Esophagus (tissue), 2 donors: ENCODE data around the gene NR4A1. TPM values are rescaled to one million over a fixed set of nuclear protein-coding genes. Genes with fewer than 3 reads are reported as not detected.

Experiments
- H3K27ac ChIP-seq, 2 donors: one replicate each; pipeline ENCODE4 v1.5.1; 2013; ENCODE audit warnings: low read depth in 2 of 2, mild to moderate bottlenecking in 2 of 2, inconsistent platforms in 1 of 2, low read length in 1 of 2, moderate library complexity in 1 of 2
- H3K27me3 ChIP-seq, 2 donors: one replicate each; pipeline ENCODE4 v1.6.1; 2013; ENCODE audit warnings: low read length in 2 of 2, control low read depth in 1 of 2, mild to moderate bottlenecking in 1 of 2; ENCODE audit not compliant: insufficient read depth in 2 of 2, control insufficient read depth in 1 of 2
- H3K36me3 ChIP-seq, 2 donors: one replicate each; pipeline ENCODE4 v1.6.1; 2013; ENCODE audit warnings: low read length in 1 of 2; ENCODE audit not compliant: control insufficient read depth in 2 of 2, insufficient read depth in 2 of 2
- H3K4me1 ChIP-seq, 2 donors: one replicate each; pipeline ENCODE4 v1.6.1; 2013; ENCODE audit warnings: low read length in 1 of 2; ENCODE audit not compliant: control insufficient read depth in 2 of 2, insufficient read depth in 2 of 2
- H3K4me3 ChIP-seq, 2 donors: one replicate each; pipeline ENCODE4 v1.5.1; 2013; ENCODE audit warnings: low read length in 2 of 2, mild to moderate bottlenecking in 2 of 2, low read depth in 1 of 2, moderate library complexity in 1 of 2
- H3K9me3 ChIP-seq, 2 donors: one replicate each; pipeline ENCODE4 v1.6.1; 2013; ENCODE audit warnings: mild to moderate bottlenecking in 2 of 2, low read depth in 1 of 2, low read length in 1 of 2, moderate library complexity in 1 of 2; ENCODE audit not compliant: control insufficient read depth in 2 of 2, insufficient read depth in 1 of 2
- WGBS, 2 donors: extraction: QIAGEN DNeasy Blood & Tissue Kit; methylation state at CpG; one replicate each; pipeline ENCODE4 v1.1.7; 2013; 5-methylcytosine and 5-hydroxymethylcytosine counted together
- polyA plus RNA-seq, 2 donors: library from polyadenylated mRNA; stranded (reverse); fragments of 200-250 nt; gene quantifications; one replicate each; pipeline ENCODE4 v1.2.3, GENCODE V29; 2013
- donor health status: healthy with polysubstance abuse.
- donor health status: Bipolar disorder and iron deficiency.

NR4A1 gene
- polyA plus RNA-seq, 2 donors, result 6.3 to 10.6 TPM

DNA sequence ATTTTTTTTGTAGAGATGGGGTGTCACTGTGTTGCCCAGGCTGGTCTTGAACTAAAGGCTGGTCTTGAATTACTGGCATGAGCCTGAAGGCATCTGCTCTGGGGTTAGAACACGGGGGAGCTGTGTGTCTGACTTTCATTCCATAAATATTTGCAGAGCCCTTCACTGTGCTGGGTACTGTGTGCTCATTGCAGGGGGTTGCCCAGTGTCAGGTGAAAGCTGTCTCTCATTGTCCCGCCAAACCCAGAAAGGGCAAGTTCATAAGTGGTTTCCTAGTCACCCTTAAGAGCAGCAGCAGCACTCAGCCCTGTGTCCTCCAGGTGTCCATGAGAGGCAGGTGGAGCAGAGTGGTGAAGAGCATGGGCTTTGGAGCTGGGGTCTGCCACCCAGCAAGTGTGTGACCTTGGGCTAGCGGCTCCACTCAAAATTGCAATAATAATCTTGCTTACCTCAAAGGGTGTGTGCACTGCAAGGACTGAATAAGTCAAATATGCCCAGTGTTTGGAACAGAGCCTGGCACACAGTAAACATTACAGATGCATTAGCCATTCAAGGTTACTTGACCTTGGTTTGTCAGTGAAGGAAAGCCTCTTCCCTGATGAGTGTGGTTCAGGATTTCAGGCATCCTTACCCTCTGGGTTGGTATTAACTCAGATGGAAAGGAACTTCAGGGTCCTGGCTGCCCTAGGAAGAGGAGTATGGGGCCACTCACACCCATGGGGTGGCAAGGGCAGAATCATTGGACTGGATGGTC, 23.9 kb downstream of the NR4A1 start:
- 66 to 80% methylated on average over 3 of the region's 3 CpGs for WGBS, 2 donors
- Histone ChIP-seq H3K9me3 (no peaks in the 10 kb centered on the region), H3K27ac (no peak overlapping the region), H3K27me3 (no peaks in the 10 kb centered on the region), H3K4me1 (peaks cover 0 to 8% of the 10 kb centered on the region in 2 donors), H3K36me3 (peaks cover 4 to 43% of the 10 kb centered on the region in 2 donors), H3K4me3 (no peak overlapping the region)

DNA sequence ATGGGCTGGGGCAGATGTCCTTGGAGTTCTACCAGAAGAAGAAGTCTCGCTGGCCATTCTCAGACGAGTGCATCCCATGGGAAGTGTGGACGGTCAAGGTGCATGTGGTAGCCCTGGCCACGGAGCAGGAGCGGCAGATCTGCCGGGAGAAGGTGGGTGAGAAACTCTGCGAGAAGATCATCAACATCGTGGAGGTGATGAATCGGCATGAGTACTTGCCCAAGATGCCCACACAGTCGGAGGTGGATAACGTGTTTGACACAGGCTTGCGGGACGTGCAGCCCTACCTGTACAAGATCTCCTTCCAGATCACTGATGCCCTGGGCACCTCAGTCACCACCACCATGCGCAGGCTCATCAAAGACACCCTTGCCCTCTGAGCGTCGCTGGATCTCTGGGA, 25.6 kb downstream of the NR4A1 start:
- H3K4me3 ChIP-seq, result no peak overlapping the region
- peaks cover 0 to 4% of the 10 kb centered on the region in 2 donors for H3K4me1 ChIP-seq
- WGBS, 2 donors, result 92 to 96% methylated on average over 16 of the region's 16 CpGs
- peaks cover 4 to 43% of the 10 kb centered on the region in 2 donors for H3K36me3 ChIP-seq
- H3K27me3 ChIP-seq, result no peaks in the 10 kb centered on the region
- H3K27ac ChIP-seq, result no peak overlapping the region
- H3K9me3 ChIP-seq, result no peaks in the 10 kb centered on the region

GRCh38 chr12:52078276-52078675, 27.0 kb downstream of the NR4A1 start:
- Histone ChIP-seq H3K27ac (no peak overlapping the region), H3K4me1 (peaks cover 0 to 4% of the 10 kb centered on the region in 2 donors), H3K27me3 (no peaks in the 10 kb centered on the region), H3K36me3 (peaks cover 4 to 42% of the 10 kb centered on the region in 2 donors), H3K9me3 (no peaks in the 10 kb centered on the region), H3K4me3 (no peak overlapping the region)
- 86 to 95% methylated on average over 3 of the region's 3 CpGs for whole genome bisulfite sequencing, 2 donors

DNA sequence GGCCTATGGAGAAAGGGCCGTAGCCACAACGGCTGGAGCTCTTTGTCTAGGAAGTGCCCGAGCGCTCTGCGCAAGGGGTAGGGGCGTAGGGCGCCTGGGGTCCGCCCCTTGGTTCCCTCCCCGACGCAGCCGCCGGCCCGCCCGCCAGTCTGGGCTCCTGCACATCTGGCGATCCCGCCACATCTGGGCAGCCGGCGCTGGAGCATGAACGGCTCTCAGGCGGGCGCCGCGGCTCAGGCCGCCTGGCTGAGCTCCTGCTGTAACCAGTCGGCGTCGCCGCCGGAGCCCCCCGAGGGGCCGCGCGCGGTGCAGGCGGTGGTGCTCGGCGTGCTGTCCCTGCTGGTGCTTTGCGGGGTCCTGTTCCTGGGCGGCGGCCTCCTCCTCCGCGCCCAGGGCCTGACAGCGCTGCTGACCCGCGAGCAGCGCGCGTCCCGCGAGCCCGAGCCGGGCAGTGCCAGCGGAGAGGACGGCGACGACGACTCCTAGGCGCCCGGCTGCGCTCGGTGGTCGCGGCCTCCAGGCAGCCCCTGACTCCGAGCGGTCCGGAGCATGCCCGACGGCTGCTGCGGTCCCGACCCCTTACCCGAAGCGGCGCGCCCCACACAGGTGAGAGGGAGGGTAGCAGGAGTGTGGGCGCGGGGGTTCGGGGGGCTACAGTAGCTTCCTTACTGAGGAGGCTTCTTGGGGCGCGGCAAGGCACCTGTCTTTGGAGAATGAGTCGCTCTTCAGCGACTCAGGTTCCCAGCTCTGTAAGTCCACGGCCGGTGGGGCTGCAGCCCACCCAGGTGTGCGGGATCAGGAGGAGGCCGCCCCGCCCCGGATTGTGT, 28.5 kb downstream of the NR4A1 start, which contains the start of gene SMIM41:
Gene SMIM41 (plus strand): TSS at position 129 of the 827 bp plus-strand sequence. CDS start 76 bp downstream, at position 205.
- Histone ChIP-seq H3K4me3 (no peak within 1 kb of the TSS), H3K27me3 (no peaks in the 10 kb centered on the region), H3K36me3 (peaks cover 4 to 32% of the 10 kb centered on the region in 2 donors), H3K27ac (peak within 1 kb of the TSS in 1 of 2 donors; percentile 15), H3K9me3 (no peaks in the 10 kb centered on the region), H3K4me1 (peaks cover 0 to 2% of the 10 kb centered on the region in 2 donors)
- WGBS, 2 donors, result 73 to 79% methylated on average over 69 to 87 of the region's 87 CpGs

DNA sequence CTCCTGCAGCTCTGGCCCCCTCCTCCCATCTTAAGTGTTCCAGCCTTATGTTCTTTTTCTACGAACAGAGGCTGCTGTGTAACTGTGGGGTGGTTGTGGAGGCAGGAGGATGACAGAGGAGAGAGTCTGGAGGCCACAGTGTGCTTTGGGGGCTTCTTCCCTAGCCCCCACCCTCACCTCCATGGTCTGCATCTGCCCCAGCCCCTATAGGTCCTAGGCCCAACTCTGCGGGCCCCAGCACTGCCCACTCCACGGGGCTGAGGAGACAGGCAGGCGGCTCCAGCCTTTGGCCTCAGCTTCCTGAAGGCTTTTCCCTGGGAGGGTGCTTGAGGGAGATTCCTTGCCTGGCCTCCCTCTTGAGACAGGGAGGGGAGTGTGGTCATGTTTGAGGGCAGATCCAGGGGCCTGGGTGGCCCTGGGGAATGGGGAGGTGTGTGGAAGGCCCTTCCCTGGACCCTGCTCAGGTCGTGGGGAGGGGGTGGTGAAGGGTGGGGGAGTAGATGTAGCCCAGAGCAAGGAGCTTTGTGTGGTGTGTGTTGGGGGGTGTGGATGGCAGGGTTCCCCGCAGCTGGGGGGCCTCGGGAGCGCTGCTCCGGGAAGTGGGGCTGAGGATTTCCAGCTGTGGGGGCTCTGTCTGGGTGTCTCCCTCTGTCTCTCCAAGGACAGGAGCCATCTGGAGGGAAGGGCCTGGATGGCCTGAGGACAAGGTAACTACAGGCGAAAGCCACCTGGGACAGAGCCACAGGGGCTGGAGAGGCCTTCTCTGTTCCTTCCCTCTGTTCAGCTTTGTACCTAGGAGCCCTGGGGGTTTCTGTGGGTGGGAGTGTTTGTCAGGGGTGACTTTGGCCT, 29.4 kb downstream of the NR4A1 start:
- peaks cover 0 to 2% of the 10 kb centered on the region in 2 donors for H3K4me1 ChIP-seq
- no peak overlapping the region for H3K4me3 ChIP-seq
- H3K9me3 ChIP-seq, result no peaks in the 10 kb centered on the region
- H3K36me3 ChIP-seq, result peaks cover 4 to 25% of the 10 kb centered on the region in 2 donors
- WGBS, 2 donors, result 73 to 74% methylated on average over 10 of the region's 10 CpGs
- H3K27me3 ChIP-seq, result no peaks in the 10 kb centered on the region
- peak overlapping the region; percentile 18 for H3K27ac ChIP-seq

GRCh38 chr12:52081263-52081733, 30.1 kb downstream of the NR4A1 start:
- Histone ChIP-seq H3K27me3 (no peaks in the 10 kb centered on the region), H3K4me3 (no peak overlapping the region), H3K9me3 (no peaks in the 10 kb centered on the region), H3K27ac (peak overlapping the region; percentile 37 to 65), H3K4me1 (peaks cover 0 to 2% of the 10 kb centered on the region in 2 donors), H3K36me3 (peaks cover 4 to 25% of the 10 kb centered on the region in 2 donors)
- WGBS, 2 donors, result 34 to 46% methylated on average over 9 of the region's 9 CpGs

DNA sequence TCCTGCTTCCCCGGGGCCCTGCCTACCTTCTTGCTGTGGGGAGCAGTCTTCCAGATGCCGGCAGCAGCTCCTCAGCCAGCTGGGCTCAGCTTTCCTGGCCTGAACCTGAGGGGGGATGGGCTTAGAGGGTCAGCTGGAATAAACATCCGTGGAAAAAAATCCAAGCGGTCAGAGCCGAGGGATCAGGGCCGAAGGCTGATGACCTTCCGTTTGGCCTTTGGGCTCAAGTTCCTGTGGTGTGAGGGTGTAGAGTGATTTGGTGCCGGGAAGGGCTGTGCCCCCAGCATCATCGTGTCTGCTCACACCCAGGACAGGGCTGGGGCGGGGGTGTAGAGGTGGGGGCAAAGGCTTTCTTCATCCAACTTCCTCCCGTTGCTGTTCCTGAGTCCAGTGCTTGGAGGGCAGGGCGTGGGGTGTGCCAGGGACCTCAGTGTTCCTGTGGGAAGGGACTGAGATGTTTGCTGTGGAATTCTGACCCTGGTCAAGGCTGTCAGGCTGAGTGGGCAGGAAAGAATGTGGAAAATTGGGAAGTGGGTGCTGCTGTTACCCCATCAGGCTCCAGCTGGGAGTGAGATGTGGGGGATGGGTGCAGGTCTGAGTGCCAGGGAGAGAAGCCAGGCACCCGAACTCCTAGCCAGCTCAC, 30.9 kb downstream of the NR4A1 start:
- Histone ChIP-seq H3K36me3 (peaks cover 0 to 18% of the 10 kb centered on the region in 2 donors), H3K27me3 (no peaks in the 10 kb centered on the region), H3K9me3 (no peaks in the 10 kb centered on the region), H3K4me3 (no peak overlapping the region), H3K4me1 (peaks cover 0 to 2% of the 10 kb centered on the region in 2 donors), H3K27ac (peak overlapping the region; percentile 54 to 65)
- 51 to 53% methylated on average over 13 of the region's 13 CpGs for WGBS, 2 donors

DNA sequence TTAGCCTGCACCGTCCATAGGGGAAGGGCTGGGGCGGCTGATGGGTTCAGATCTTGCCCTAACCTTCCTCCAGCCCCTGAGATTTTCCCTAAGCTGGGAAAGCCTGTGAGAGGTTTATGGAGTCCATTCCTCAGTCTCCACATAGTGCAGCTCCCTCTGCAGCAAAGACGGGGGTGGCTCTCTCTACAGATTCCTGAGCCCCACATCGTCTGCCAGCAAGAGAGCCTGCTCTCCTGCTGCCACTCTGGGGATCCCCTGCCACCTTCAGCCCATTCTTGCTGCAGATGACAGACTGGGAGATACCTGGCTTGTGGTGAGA, 31.4 kb downstream of the NR4A1 start:
- H3K27ac ChIP-seq, result peak overlapping the region; percentile 26 to 54
- H3K27me3 ChIP-seq, result no peaks in the 10 kb centered on the region
- H3K4me3 ChIP-seq, result no peak overlapping the region
- H3K4me1 ChIP-seq, result peaks cover 0 to 2% of the 10 kb centered on the region in 2 donors
- 57 to 63% methylated on average over 4 of the region's 4 CpGs for WGBS, 2 donors
- H3K36me3 ChIP-seq, result peaks cover 0 to 16% of the 10 kb centered on the region in 2 donors
- H3K9me3 ChIP-seq, result no peaks in the 10 kb centered on the region
